HepG2 (cell line): Measurements from ENCODE around the gene ATAD3C. TPM values are rescaled to one million over a fixed set of nuclear protein-coding genes. Genes with fewer than 3 reads are reported as not detected.

Experiments used
- ATF7-NPFF ChIP-seq: sonication (generic); formaldehyde crosslinking; IDR thresholded peaks from 2 replicates; pipeline ENCODE4 v1.8.1; 2023; ENCODE audit warnings: mild to moderate bottlenecking, low read depth, missing genetic modification reagents, moderate library complexity
- HES4 ChIP-seq: sonication (generic); formaldehyde crosslinking; IDR thresholded peaks from 2 replicates; pipeline ENCODE4 v1.9.0; 2021; ENCODE audit warnings: mild to moderate bottlenecking, missing genetic modification reagents, borderline replicate concordance
- RFX1 ChIP-seq: fragments of 450-650 bp; IDR thresholded peaks from 2 replicates; pipeline ENCODE4 v1.6.1; 2017
- RFXANK ChIP-seq: IDR thresholded peaks from 2 replicates; pipeline ENCODE4 v1.6.1; 2016
- SALL2 ChIP-seq: sonication (generic); formaldehyde crosslinking; IDR thresholded peaks from 2 replicates; pipeline ENCODE4 v1.8.1; 2023; ENCODE audit warnings: mild to moderate bottlenecking, missing genetic modification reagents, inconsistent platforms
- THYN1 ChIP-seq: sonication (generic); formaldehyde crosslinking; IDR thresholded peaks from 2 replicates; pipeline ENCODE4 v1.8.1; 2023; ENCODE audit warnings: low read depth, mild to moderate bottlenecking, moderate library complexity, missing genetic modification reagents, borderline replicate concordance
- ZNF282 ChIP-seq: fragments of 450-650 bp; IDR thresholded peaks from 2 replicates; pipeline ENCODE4 v1.6.1; 2018; ENCODE audit not compliant: partially characterized antibody
- ZNF549 ChIP-seq: sonication (generic); formaldehyde crosslinking; IDR thresholded peaks from 2 replicates; pipeline ENCODE4 v1.5.0; 2020; ENCODE audit warnings: missing genetic modification reagents
- ZNF569 ChIP-seq: sonication (generic); formaldehyde crosslinking; IDR thresholded peaks from 2 replicates; pipeline ENCODE4 v1.5.0; 2020; ENCODE audit warnings: mild to moderate bottlenecking, missing genetic modification reagents, moderate library complexity, borderline replicate concordance
- ZNF616 ChIP-seq: sonication (generic); formaldehyde crosslinking; IDR thresholded peaks from 2 replicates; pipeline ENCODE4 v1.5.0; 2020; ENCODE audit warnings: low read depth, mild to moderate bottlenecking, missing genetic modification reagents
- ZNF780A ChIP-seq: sonication (generic); formaldehyde crosslinking; IDR thresholded peaks from 2 replicates; pipeline ENCODE4 v1.8.0; 2022; ENCODE audit warnings: mild to moderate bottlenecking, missing genetic modification reagents, moderate library complexity
- polyA plus RNA-seq, 8 experiments: library from polyadenylated mRNA; depleted of rRNA in 3 of 8; stranded (reverse) in 7 of 8; unstranded in 1 of 8; fragments of >200 nt; fragmentation: Illumina TruSeq in 4 of 8; extraction: Trizol in 4 of 8; gene quantifications; 2 replicates each; pipeline versions ENCODE4 v1.2.1 to v1.2.3, GENCODE V29; 2011 to 2016; ENCODE audit warnings: low read depth in 4 of 8, missing spikeins in 1 of 8, mixed read lengths in 1 of 8; ENCODE audit not compliant: insufficient read depth in 1 of 8
- total RNA-seq, 5 experiments: library from RNA; depleted of rRNA; stranded (reverse); fragments of >200 nt; fragmentation: Illumina TruSeq; extraction: Trizol; gene quantifications; 2 replicates each; pipeline ENCODE4 v1.2.3, GENCODE V29; 2016; ENCODE audit warnings: low read depth in 1 of 5
- TF ChIP-seq, protein P1 (sequence below): fragments of 450-650 bp; IDR thresholded peaks from 2 replicates; pipeline ENCODE4 v1.6.1; 2017
- TF ChIP-seq, protein P2 (sequence below): sonication (generic); formaldehyde crosslinking; IDR thresholded peaks from 2 replicates; pipeline ENCODE4 v1.5.0; 2020; ENCODE audit warnings: missing genetic modification reagents
- TF ChIP-seq, protein P3 (sequence below): sonication (generic); formaldehyde crosslinking; IDR thresholded peaks from 2 replicates; pipeline ENCODE4 v1.4.0; 2020; ENCODE audit warnings: mild to moderate bottlenecking, low read depth, missing genetic modification reagents
- TF ChIP-seq, protein P4 (sequence below): sonication (generic); formaldehyde crosslinking; conservative IDR thresholded peaks from 2 replicates; pipeline ENCODE4 v1.4.0; 2020; ENCODE audit warnings: mild to moderate bottlenecking, missing genetic modification reagents, moderate library complexity
- TF ChIP-seq, protein P5 (sequence below): sonication (generic); formaldehyde crosslinking; IDR thresholded peaks from 2 replicates; pipeline ENCODE4 v1.4.0; 2020; ENCODE audit warnings: missing genetic modification reagents
- TF ChIP-seq, protein P6 (sequence below): sonication (generic); formaldehyde crosslinking; IDR thresholded peaks from 2 replicates; pipeline ENCODE4 v1.5.0; 2020; ENCODE audit warnings: missing genetic modification reagents, mild to moderate bottlenecking, borderline replicate concordance
- TF ChIP-seq, protein P7 (sequence below): sonication (generic); formaldehyde crosslinking; IDR thresholded peaks from 2 replicates; pipeline ENCODE4 v1.5.1; 2020; ENCODE audit warnings: missing genetic modification reagents, mild to moderate bottlenecking, borderline replicate concordance

The ATAD3C gene
- total and polyA plus RNA-seq, 2 of the 13 experiments (the other 11 are each of a cell fraction or from before 2014, with no cell fraction given): 2.4 to 3.2 TPM

DNA sequence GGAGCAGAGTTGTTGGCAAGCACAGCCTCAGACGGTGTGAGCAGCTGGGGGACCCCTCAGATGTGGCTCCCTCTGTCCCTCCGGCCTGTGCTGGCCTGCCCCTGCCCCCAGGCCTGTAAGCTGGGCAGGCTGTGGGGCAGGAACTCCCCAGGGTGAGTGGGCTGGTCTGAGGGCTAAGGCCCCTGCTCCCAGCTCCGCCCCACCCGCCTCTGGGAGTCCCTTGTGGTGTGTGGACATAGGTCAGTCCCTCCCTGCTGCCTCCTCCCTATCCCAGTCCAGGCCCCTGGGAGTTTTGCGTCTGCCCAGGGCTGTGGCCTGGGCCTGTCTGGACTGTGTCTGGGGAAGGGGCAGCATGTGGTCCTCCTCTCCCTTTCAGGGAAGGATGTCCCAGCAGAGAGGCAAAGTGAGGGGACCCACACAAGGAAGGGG is 17.6 kb upstream of the ATAD3C start (continued):
- TF ChIP-seq, protein P1, sequence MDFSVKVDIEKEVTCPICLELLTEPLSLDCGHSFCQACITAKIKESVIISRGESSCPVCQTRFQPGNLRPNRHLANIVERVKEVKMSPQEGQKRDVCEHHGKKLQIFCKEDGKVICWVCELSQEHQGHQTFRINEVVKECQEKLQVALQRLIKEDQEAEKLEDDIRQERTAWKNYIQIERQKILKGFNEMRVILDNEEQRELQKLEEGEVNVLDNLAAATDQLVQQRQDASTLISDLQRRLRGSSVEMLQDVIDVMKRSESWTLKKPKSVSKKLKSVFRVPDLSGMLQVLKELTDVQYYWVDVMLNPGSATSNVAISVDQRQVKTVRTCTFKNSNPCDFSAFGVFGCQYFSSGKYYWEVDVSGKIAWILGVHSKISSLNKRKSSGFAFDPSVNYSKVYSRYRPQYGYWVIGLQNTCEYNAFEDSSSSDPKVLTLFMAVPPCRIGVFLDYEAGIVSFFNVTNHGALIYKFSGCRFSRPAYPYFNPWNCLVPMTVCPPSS: no peak
- TF ChIP-seq, protein P2, sequence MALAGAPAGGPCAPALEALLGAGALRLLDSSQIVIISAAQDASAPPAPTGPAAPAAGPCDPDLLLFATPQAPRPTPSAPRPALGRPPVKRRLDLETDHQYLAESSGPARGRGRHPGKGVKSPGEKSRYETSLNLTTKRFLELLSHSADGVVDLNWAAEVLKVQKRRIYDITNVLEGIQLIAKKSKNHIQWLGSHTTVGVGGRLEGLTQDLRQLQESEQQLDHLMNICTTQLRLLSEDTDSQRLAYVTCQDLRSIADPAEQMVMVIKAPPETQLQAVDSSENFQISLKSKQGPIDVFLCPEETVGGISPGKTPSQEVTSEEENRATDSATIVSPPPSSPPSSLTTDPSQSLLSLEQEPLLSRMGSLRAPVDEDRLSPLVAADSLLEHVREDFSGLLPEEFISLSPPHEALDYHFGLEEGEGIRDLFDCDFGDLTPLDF (CRISPR knock-in tag): no peak
- TF ChIP-seq HES4: no peak; the same call in 1 of the 2 replicates
- TF ChIP-seq, protein P3, sequence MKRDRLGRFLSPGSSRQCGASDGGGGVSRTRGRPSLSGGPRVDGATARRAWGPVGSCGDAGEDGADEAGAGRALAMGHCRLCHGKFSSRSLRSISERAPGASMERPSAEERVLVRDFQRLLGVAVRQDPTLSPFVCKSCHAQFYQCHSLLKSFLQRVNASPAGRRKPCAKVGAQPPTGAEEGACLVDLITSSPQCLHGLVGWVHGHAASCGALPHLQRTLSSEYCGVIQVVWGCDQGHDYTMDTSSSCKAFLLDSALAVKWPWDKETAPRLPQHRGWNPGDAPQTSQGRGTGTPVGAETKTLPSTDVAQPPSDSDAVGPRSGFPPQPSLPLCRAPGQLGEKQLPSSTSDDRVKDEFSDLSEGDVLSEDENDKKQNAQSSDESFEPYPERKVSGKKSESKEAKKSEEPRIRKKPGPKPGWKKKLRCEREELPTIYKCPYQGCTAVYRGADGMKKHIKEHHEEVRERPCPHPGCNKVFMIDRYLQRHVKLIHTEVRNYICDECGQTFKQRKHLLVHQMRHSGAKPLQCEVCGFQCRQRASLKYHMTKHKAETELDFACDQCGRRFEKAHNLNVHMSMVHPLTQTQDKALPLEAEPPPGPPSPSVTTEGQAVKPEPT (CRISPR knock-in tag): 0 out of 2 replicates have a peak, but pooled peaks have one; percentile 60
- TF ChIP-seq ZNF780A: no peak
- TF ChIP-seq ZNF569 (CRISPR knock-in tag): no peak
- no peak for TF ChIP-seq ZNF549 (CRISPR knock-in tag)
- no peak for TF ChIP-seq RFX1
- TF ChIP-seq, protein P4, sequence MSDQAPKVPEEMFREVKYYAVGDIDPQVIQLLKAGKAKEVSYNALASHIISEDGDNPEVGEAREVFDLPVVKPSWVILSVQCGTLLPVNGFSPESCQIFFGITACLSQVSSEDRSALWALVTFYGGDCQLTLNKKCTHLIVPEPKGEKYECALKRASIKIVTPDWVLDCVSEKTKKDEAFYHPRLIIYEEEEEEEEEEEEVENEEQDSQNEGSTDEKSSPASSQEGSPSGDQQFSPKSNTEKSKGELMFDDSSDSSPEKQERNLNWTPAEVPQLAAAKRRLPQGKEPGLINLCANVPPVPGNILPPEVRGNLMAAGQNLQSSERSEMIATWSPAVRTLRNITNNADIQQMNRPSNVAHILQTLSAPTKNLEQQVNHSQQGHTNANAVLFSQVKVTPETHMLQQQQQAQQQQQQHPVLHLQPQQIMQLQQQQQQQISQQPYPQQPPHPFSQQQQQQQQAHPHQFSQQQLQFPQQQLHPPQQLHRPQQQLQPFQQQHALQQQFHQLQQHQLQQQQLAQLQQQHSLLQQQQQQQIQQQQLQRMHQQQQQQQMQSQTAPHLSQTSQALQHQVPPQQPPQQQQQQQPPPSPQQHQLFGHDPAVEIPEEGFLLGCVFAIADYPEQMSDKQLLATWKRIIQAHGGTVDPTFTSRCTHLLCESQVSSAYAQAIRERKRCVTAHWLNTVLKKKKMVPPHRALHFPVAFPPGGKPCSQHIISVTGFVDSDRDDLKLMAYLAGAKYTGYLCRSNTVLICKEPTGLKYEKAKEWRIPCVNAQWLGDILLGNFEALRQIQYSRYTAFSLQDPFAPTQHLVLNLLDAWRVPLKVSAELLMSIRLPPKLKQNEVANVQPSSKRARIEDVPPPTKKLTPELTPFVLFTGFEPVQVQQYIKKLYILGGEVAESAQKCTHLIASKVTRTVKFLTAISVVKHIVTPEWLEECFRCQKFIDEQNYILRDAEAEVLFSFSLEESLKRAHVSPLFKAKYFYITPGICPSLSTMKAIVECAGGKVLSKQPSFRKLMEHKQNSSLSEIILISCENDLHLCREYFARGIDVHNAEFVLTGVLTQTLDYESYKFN (CRISPR knock-in tag): peak; percentile 74
- TF ChIP-seq ZNF282: no peak
- TF ChIP-seq, protein P5, sequence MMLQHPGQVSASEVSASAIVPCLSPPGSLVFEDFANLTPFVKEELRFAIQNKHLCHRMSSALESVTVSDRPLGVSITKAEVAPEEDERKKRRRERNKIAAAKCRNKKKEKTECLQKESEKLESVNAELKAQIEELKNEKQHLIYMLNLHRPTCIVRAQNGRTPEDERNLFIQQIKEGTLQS (CRISPR knock-in tag): 0 out of 2 replicates have a peak, but pooled peaks have one; percentile 44
- TF ChIP-seq, protein P6, sequence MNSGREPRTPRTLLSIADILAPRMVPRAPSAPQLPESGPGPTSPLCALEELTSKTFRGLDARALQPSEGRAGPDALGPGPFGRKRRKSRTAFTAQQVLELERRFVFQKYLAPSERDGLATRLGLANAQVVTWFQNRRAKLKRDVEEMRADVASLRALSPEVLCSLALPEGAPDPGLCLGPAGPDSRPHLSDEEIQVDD: 0 out of 2 replicates have a peak, but pooled peaks have one; percentile 25
- TF ChIP-seq, protein P7, sequence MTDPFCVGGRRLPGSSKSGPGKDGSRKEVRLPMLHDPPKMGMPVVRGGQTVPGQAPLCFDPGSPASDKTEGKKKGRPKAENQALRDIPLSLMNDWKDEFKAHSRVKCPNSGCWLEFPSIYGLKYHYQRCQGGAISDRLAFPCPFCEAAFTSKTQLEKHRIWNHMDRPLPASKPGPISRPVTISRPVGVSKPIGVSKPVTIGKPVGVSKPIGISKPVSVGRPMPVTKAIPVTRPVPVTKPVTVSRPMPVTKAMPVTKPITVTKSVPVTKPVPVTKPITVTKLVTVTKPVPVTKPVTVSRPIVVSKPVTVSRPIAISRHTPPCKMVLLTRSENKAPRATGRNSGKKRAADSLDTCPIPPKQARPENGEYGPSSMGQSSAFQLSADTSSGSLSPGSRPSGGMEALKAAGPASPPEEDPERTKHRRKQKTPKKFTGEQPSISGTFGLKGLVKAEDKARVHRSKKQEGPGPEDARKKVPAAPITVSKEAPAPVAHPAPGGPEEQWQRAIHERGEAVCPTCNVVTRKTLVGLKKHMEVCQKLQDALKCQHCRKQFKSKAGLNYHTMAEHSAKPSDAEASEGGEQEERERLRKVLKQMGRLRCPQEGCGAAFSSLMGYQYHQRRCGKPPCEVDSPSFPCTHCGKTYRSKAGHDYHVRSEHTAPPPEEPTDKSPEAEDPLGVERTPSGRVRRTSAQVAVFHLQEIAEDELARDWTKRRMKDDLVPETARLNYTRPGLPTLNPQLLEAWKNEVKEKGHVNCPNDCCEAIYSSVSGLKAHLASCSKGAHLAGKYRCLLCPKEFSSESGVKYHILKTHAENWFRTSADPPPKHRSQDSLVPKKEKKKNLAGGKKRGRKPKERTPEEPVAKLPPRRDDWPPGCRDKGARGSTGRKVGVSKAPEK (CRISPR knock-in tag): no peak; the same call in 1 of the 2 replicates
- no peak for TF ChIP-seq ZNF616 (CRISPR knock-in tag)
- TF ChIP-seq ATF7-NPFF (CRISPR knock-in tag): no peak
- no peak for TF ChIP-seq THYN1 (CRISPR knock-in tag)
- TF ChIP-seq SALL2 (CRISPR knock-in tag): peak; percentile 14; the same call in 1 of the 2 replicates
- 0 out of 2 replicates have a peak, but pooled peaks have one; percentile 43 for TF ChIP-seq RFXANK (CRISPR knock-in tag)
